Ovary (tissue), 10 donors: ENCODE measurements around the gene CDH1. TPM values are rescaled to one million over a fixed set of nuclear protein-coding genes. Genes with fewer than 3 reads are reported as not detected.
A peak's percentile ranks its signal among the peaks of the same experiment; 100 is the strongest.

Experiments
- DNase-seq, 5 donors: peaks; one replicate each; pipeline ENCODE4 v3.0.0-alpha.2; 2019 to 2020
- H3K27ac ChIP-seq, 2 donors: fragments of 200-600 bp; one replicate each; pipeline versions ENCODE4 v1.5.1 to v1.8.0; 2019 to 2022
- H3K27me3 ChIP-seq: fragments of 200-600 bp; one replicate; pipeline ENCODE4 v1.8.0; 2022
- H3K36me3 ChIP-seq: fragments of 200-600 bp; sonication (generic); one replicate; pipeline ENCODE4 v1.5.1; 2019
- H3K4me1 ChIP-seq: one replicate; pipeline ENCODE4 v1.8.1; 2013; ENCODE audit warnings: mild to moderate bottlenecking, moderate library complexity; ENCODE audit not compliant: insufficient read depth
- H3K4me3 ChIP-seq: fragments of 200-600 bp; sonication (generic); one replicate; pipeline ENCODE4 v1.5.1; 2017
- H3K9me3 ChIP-seq, 2 donors: fragments of 200-600 bp in 1 of 2; sonication (generic) in 1 of 2; one replicate each; pipeline versions ENCODE4 v1.5.1 to v1.8.1; 2013 to 2019; ENCODE audit warnings: mild to moderate bottlenecking in 1 of 2, moderate library complexity in 1 of 2
- CTCF ChIP-seq, 3 donors: fragments of 450-650 bp in 2 of 3; fragments of 200-600 bp in 1 of 3; IDR thresholded peaks; one replicate each; pipeline versions ENCODE4 v1.5.1 to v1.8.0; 2016 to 2022; ENCODE audit warnings: antibody characterized with exemption in 3 of 3, mild to moderate bottlenecking in 1 of 3
- EP300 ChIP-seq: sonication (generic); formaldehyde crosslinking; IDR thresholded peaks from one replicate; pipeline ENCODE4 v1.6.1; 2017; ENCODE audit warnings: antibody characterized with exemption
- POLR2A ChIP-seq: fragments of 450-650 bp; IDR thresholded peaks from one replicate; pipeline ENCODE4 v1.6.1; 2017; ENCODE audit warnings: antibody characterized with exemption, mild to moderate bottlenecking, moderate library complexity
- WGBS, 3 donors: extraction: QIAGEN DNeasy Blood & Tissue Kit in 1 of 3; methylation state at CpG; one replicate each; pipeline versions ENCODE4 v1.1.5 to v1.1.7; 2013 to 2017; 5-methylcytosine and 5-hydroxymethylcytosine counted together
- intact Hi-C, 4 donors: fragments of 100-400 bp; cut with DNase I; formaldehyde crosslinking; loops; one replicate each; pipeline versions ENCODE4 v1.11.0 to v1.15.1; 2022 to 2023
- long read RNA-seq, 3 donors: library from polyadenylated mRNA in 2 of 3; unstranded in 2 of 3; transcript quantifications; one replicate each; pipeline ENCODE4 v2.0.0 and lab custom pipeline, GENCODE V29; 2021 to 2026
- polyA plus RNA-seq, 2 donors: library from polyadenylated mRNA; stranded (reverse); fragments of 200-250 nt in 1 of 2; fragments of 350-450 nt in 1 of 2; fragmentation: Illumina TruSeq in 1 of 2; extraction: RNeasy Lipid Tissue Mini Kit (QIAGEN cat#74804) in 1 of 2; gene quantifications; one replicate each; pipeline ENCODE4 v1.2.3, GENCODE V29; 2013 to 2014
- total RNA-seq, 7 donors: library from RNA; depleted of rRNA in 2 of 7; stranded (reverse); fragments of >200 nt in 2 of 7; fragmentation: NEBNext Ultra II Directional in 3 of 7; extraction: Animal tissue kit (Norgen Biotek cat#: 25700) in 3 of 7; gene quantifications; one replicate each; pipeline versions ENCODE4 v1.1.0 to v1.2.4, GENCODE V29; 2016 to 2023
- donor health status: DM: no; HTN: no; CAD: no; lungs with moderate emphysema.
- donor health status: DM: no; HTN: no; CAD: no.
- donor health status: Bipolar disorder and iron deficiency.
- donor health status: DM: yes; HTN: yes; CAD: no.
- donor health status: DM: no; HTN: no; CAD: no.
- donor health status: DM: yes; HTN: yes; CAD: no.

Gene CDH1
- total RNA-seq = 100 to 1,000 TPM in 1 of 7 donors, 10 to 100 TPM in 2, 1 to 10 TPM in 4; 1.1 to 118 (median 9.1) TPM
- 10 to 100 TPM in 1 of 2 donors, 1 to 10 TPM in 1; 1.1 to 10.5 TPM for polyA plus RNA-seq
- long read RNA-seq, donor 1, partial matches to known transcripts = 2 of 3 reads
- long read RNA-seq, donor 1, other reads (novel, unspliced or antisense) = 1 of 3 reads
- long read RNA-seq, donor 2, full-length matches to known transcripts = 3 of 3 reads
- long read RNA-seq, donor 2, partial matches to known transcripts = 0 of 3 reads
- long read RNA-seq, donor 2, other reads (novel, unspliced or antisense) = 0 of 3 reads
- long read RNA-seq, donor 3, full-length matches to known transcripts = 5 of 12 reads
- long read RNA-seq, donor 3, partial matches to known transcripts = 7 of 12 reads
- long read RNA-seq, donor 3, other reads (novel, unspliced or antisense) = 0 of 12 reads

GRCh38 chr16:68737046-68737729 lies at the start of gene CDH1:
TSS of gene CDH1 (plus strand) at chr16:68737292. CDS start at chr16:68737416, 124 bp downstream.
- intact Hi-C loops = no loop called here
- no peaks in the 10 kb centered on the region for H3K27me3 ChIP-seq
- H3K4me3 ChIP-seq = peak within 1 kb of the TSS; percentile 39

DNA sequence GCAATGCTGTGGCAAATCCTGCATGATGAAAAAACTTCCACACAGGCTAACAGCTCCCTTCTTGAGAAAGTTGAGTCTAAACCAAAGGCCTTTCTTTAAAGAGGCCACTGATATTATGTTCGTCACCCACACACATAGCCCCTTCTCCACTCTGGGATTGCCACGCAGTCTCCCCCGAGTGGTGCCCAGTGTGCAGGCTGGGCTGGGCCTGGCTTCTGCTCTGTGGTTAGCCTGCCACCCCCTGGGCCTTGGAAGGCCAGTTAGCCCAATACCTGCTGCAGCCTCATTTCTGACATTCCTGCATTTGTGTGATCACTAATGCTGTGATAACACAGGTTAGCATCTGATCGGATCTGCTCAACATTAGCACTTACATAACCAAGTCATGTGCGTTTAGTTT lies 47.2 kb upstream of the CDH1 start:
- Histone ChIP-seq H3K4me3 (no peak overlapping the region), H3K9me3 (no peaks in the 10 kb centered on the region), H3K4me1 (no peaks in the 10 kb centered on the region), H3K36me3 (no peaks in the 10 kb centered on the region), H3K27ac (no peak overlapping the region), H3K27me3 (no peaks in the 10 kb centered on the region)
- no peak for TF ChIP-seq CTCF (IDR thresholded peaks at IDR 0.05)
- no peak for TF ChIP-seq POLR2A
- no peak for TF ChIP-seq EP300
- 83 to 90% (median 87%) methylated on average over 5 of the region's 5 CpGs for WGBS, 3 donors
- DNase-seq = no peak
- intact Hi-C loops = loop anchor here in 1 of 4 donors (10.0 kb wide), 1 partner anchor 95 kb away; no protein-coding TSS in a partner anchor

More at GRCh38 chr16:68737046-68737729, at the start of gene CDH1:
- H3K9me3 ChIP-seq = no peaks in the 10 kb centered on the region
- TF ChIP-seq EP300 (no peak), POLR2A (no peak), CTCF (IDR thresholded peaks at IDR 0.05) (no peak)
- peaks cover 3% of the 10 kb centered on the region for H3K4me1 ChIP-seq
- no peak within 1 kb of the TSS for H3K27ac ChIP-seq
- WGBS, 3 donors = 0 to 1% (median 1%) methylated on average over 57 to 63 of the region's 63 CpGs
- no peaks in the 10 kb centered on the region for H3K36me3 ChIP-seq
- peak; percentile 20 to 48 (median 28) for DNase-seq

GRCh38 chr16:68695575-68695974 lies 41.5 kb upstream of the CDH1 start:
- no peak for DNase-seq
- H3K9me3 ChIP-seq = no peaks in the 10 kb centered on the region
- WGBS, 3 donors = 89 to 92% (median 91%) methylated on average over 11 of the region's 11 CpGs
- no peaks in the 10 kb centered on the region for H3K4me1 ChIP-seq
- H3K27me3 ChIP-seq = no peaks in the 10 kb centered on the region
- H3K27ac ChIP-seq = no peak overlapping the region
- no peak for TF ChIP-seq POLR2A
- no peak for TF ChIP-seq CTCF (IDR thresholded peaks at IDR 0.05)
- no peak for TF ChIP-seq EP300
- H3K4me3 ChIP-seq = no peak overlapping the region
- intact Hi-C loops = loop anchor here in 1 of 4 donors (10.0 kb wide), 1 partner anchor 101 kb away; no protein-coding TSS in a partner anchor
- H3K36me3 ChIP-seq = no peaks in the 10 kb centered on the region

DNA sequence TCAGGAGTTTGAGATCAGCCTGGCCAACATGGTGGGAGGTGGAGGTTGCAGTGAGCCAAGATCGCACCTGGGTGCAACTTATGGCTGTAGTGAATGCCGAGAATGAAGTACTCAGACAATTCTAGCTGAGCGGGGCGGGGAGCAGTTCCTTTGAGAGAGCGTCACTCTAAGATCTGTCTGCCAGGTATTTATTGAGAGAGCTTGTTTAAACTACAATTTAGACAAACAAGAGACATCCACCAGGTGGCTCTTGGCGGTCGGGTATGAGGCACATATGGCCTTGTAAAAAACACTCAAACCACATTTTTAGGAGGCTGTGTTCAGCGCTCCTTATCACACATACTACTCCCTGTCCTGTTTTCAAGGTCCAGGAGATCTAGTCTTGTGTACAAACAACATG lies 40.6 kb upstream of the CDH1 start:
- Histone ChIP-seq H3K4me1 (no peaks in the 10 kb centered on the region), H3K4me3 (no peak overlapping the region), H3K27me3 (no peaks in the 10 kb centered on the region), H3K36me3 (no peaks in the 10 kb centered on the region), H3K27ac (no peak overlapping the region), H3K9me3 (no peaks in the 10 kb centered on the region)
- no peak for DNase-seq
- intact Hi-C loops = loop anchor here in 1 of 4 donors (10.0 kb wide), 1 partner anchor 102 kb away; no protein-coding TSS in a partner anchor
- TF ChIP-seq POLR2A (no peak), EP300 (no peak), CTCF (IDR thresholded peaks at IDR 0.05) (no peak)
- 50 to 63% (median 50%) methylated on average over 8 of the region's 8 CpGs for WGBS, 3 donors
